Mucosa of stomach (tissue), 1 donor: ENCODE data around the gene NEGR1.

Experiments
- H3K27me3 ChIP-seq: one replicate; pipeline ENCODE4 v1.7.0; 2013; ENCODE audit warnings: mild to moderate bottlenecking, low read length; ENCODE audit not compliant: control insufficient read depth, insufficient read depth
- H3K36me3 ChIP-seq: one replicate; pipeline ENCODE4 v1.7.0; 2013; ENCODE audit warnings: low read length; ENCODE audit not compliant: control insufficient read depth, insufficient read depth
- H3K4me1 ChIP-seq: one replicate; pipeline ENCODE4 v1.7.0; 2013; ENCODE audit warnings: mild to moderate bottlenecking, low read length; ENCODE audit not compliant: control insufficient read depth, insufficient read depth
- H3K4me3 ChIP-seq: one replicate; pipeline ENCODE4 v1.7.0; 2013; ENCODE audit warnings: low read length
- H3K9ac ChIP-seq: one replicate; pipeline ENCODE4 v1.7.0; 2013; ENCODE audit warnings: mild to moderate bottlenecking, low read length, moderate library complexity
- H3K9me3 ChIP-seq: one replicate; pipeline ENCODE4 v1.7.0; 2013; ENCODE audit warnings: mild to moderate bottlenecking, low read length, moderate library complexity; ENCODE audit not compliant: control insufficient read depth
- donor health status: Pancreatic carcinoma.

NEGR1 gene

DNA sequence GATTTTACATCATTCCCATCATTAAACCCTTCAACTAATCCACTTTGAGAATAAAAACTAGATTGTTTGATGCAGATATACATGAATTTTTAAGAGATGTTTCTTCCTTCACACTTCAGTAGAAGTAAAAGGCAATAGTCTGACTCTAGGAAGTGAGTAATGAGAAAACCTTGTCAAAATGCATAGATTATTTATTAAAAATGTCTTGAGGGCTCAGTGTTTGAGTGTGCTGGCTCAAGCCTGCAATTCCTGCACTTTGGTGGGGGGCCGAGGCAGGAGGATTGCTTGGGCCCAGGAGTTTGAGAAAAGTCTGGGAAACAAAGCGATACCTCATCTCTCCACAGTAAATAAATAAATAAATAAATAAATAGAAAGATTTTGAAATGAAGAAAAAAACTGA, 177.1 kb downstream of the NEGR1 start:
- no peaks in the 10 kb centered on the region for H3K9me3 ChIP-seq
- H3K4me3 ChIP-seq = no peak overlapping the region
- no peaks in the 10 kb centered on the region for H3K4me1 ChIP-seq
- no peaks in the 10 kb centered on the region for H3K27me3 ChIP-seq
- no peaks in the 10 kb centered on the region for H3K36me3 ChIP-seq
- no peak overlapping the region for H3K9ac ChIP-seq

- no peaks in the 10 kb centered on the region for H3K9me3 ChIP-seq
- no peak overlapping the region for H3K4me3 ChIP-seq
- no peaks in the 10 kb centered on the region for H3K27me3 ChIP-seq
- no peaks in the 10 kb centered on the region for H3K36me3 ChIP-seq
- H3K9ac ChIP-seq = no peak overlapping the region
- no peaks in the 10 kb centered on the region for H3K4me1 ChIP-seq
Observed at GRCh38 chr1:72101840-72102632, 180.3 kb downstream of the NEGR1 start.

DNA sequence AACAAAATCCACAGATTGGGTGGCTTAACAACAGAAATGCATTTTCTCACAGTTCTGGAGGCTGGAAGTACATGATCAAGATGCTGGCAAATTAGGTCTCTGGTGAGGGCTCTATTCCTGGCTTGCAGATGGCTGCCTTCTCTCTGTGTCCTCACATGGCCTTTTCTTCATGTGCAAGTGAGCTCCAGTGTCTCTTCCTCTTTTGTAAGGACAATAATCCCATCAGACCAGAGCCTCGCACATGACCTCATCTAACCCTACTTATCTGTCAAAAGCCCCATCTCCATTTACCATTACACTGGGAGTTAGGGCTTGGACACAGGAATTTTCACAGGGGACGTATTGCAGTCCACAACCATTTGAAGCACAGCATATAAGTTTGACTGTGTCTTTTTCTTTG, 181.6 kb downstream of the NEGR1 start:
- Histone ChIP-seq H3K4me3 (no peak overlapping the region), H3K27me3 (no peaks in the 10 kb centered on the region), H3K4me1 (no peaks in the 10 kb centered on the region), H3K36me3 (no peaks in the 10 kb centered on the region), H3K9ac (no peak overlapping the region), H3K9me3 (no peaks in the 10 kb centered on the region)

- H3K27me3 ChIP-seq = no peaks in the 10 kb centered on the region
- no peak overlapping the region for H3K4me3 ChIP-seq
- no peaks in the 10 kb centered on the region for H3K9me3 ChIP-seq
- H3K36me3 ChIP-seq = no peaks in the 10 kb centered on the region
- H3K9ac ChIP-seq = no peak overlapping the region
- no peaks in the 10 kb centered on the region for H3K4me1 ChIP-seq
Observed at GRCh38 chr1:72097851-72098570, 184.3 kb downstream of the NEGR1 start.

DNA sequence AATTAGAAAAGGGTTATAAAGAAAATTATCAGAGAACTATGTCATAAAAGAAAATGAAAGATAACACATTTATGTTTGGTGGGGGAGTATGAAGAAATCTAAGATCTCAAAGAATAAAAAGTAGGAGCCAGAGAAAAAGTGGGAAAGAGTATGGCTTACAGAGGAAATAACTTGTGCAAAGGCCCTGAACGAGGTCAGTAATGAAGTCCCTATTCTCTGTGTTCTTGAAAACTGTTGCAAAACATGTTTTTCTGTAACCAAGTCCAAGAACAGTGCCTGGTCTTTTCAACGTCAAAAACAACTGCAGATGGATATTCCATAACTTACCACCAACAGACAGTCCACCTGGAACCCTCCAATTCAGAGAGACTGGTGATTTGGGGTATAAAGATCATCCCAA, 188.1 kb downstream of the NEGR1 start:
- H3K27me3 ChIP-seq = no peaks in the 10 kb centered on the region
- no peaks in the 10 kb centered on the region for H3K36me3 ChIP-seq
- H3K9me3 ChIP-seq = no peaks in the 10 kb centered on the region
- H3K9ac ChIP-seq = no peak overlapping the region
- no peaks in the 10 kb centered on the region for H3K4me1 ChIP-seq
- H3K4me3 ChIP-seq = no peak overlapping the region

- Histone ChIP-seq H3K36me3 (no peaks in the 10 kb centered on the region), H3K4me1 (no peaks in the 10 kb centered on the region), H3K4me3 (no peak overlapping the region)
Observed at GRCh38 chr1:72086394-72086793, 195.9 kb downstream of the NEGR1 start.

DNA sequence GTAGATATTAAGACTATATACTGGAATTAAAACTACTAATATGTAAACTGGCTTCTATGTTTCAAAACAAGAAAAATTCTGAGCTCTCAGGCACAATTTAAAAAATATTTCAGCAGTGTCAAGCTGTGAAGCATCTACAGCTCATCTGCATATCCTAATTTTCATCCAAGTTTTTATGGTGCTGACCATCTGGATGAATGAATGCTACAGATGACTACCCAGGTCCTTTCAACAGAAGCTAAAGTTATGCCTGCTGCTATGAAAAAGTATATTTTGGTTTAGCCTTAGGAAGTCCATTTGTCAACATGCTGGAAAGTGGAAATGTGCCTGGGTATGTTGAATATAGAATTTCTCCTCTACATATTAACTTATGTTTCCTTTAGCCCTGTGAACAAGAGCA, 206.9 kb downstream of the NEGR1 start:
- Histone ChIP-seq H3K36me3 (no peaks in the 10 kb centered on the region), H3K27me3 (no peaks in the 10 kb centered on the region), H3K9ac (no peak overlapping the region), H3K4me1 (no peaks in the 10 kb centered on the region), H3K4me3 (no peak overlapping the region), H3K9me3 (no peaks in the 10 kb centered on the region)

More at GRCh38 chr1:72086394-72086793, 195.9 kb downstream of the NEGR1 start:
- Histone ChIP-seq H3K27me3 (no peaks in the 10 kb centered on the region), H3K9me3 (no peaks in the 10 kb centered on the region), H3K9ac (no peak overlapping the region)

DNA sequence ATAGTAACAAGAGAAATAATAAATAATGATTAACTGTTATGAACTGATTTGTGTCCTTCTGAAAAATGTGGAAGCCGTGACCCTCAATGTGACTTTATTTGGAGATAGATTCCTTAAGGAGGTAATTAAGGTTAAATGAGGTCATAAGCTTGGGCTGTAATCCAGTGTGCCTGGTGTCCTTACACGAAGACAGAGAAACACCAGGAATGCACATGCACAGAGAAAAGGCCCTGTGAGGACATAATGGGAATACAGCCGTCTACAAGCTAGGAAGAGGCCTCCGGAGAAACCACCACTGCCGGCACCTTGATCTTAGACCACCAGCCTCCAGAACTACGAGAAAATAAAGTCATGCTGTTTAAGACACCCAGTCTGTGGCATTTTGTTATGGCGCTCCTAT, 215.9 kb downstream of the NEGR1 start:
- H3K4me3 ChIP-seq = no peak overlapping the region
- H3K27me3 ChIP-seq = no peaks in the 10 kb centered on the region
- H3K36me3 ChIP-seq = no peaks in the 10 kb centered on the region
- no peak overlapping the region for H3K9ac ChIP-seq
- no peaks in the 10 kb centered on the region for H3K9me3 ChIP-seq
- no peaks in the 10 kb centered on the region for H3K4me1 ChIP-seq

- no peak overlapping the region for H3K4me3 ChIP-seq
Observed at GRCh38 chr1:72064196-72065075, 217.9 kb downstream of the NEGR1 start.

GRCh38 chr1:72063364-72064044, 218.8 kb downstream of the NEGR1 start:
- no peak overlapping the region for H3K4me3 ChIP-seq
- no peaks in the 10 kb centered on the region for H3K36me3 ChIP-seq
- H3K27me3 ChIP-seq = no peaks in the 10 kb centered on the region
- H3K4me1 ChIP-seq = no peaks in the 10 kb centered on the region
- no peaks in the 10 kb centered on the region for H3K9me3 ChIP-seq
- H3K9ac ChIP-seq = no peak overlapping the region

More at GRCh38 chr1:72064196-72065075, 217.9 kb downstream of the NEGR1 start:
- no peaks in the 10 kb centered on the region for H3K4me1 ChIP-seq
- no peak overlapping the region for H3K9ac ChIP-seq
- no peaks in the 10 kb centered on the region for H3K36me3 ChIP-seq
- H3K27me3 ChIP-seq = no peaks in the 10 kb centered on the region
- no peaks in the 10 kb centered on the region for H3K9me3 ChIP-seq

DNA sequence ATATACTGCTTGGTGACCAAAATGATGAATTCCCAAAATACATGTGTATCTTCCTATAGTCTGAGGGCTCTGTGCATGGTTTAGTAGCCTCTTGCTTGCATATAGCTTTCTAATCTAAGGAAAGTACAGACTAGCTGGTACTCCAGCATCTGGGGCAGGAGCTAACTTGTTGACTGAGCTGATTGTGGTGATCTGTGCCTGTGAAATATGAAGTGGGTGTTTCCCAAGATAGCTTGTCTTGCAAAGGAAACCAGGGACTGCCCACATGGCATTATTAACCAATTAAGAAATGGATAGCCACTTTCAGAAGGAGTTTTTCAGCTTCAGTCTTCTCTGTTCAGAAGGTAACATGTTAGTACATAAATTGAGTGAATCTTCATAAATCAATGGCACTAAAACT, 219.8 kb downstream of the NEGR1 start:
- Histone ChIP-seq H3K4me1 (no peaks in the 10 kb centered on the region), H3K4me3 (no peak overlapping the region), H3K9me3 (no peaks in the 10 kb centered on the region), H3K36me3 (no peaks in the 10 kb centered on the region), H3K9ac (no peak overlapping the region), H3K27me3 (no peaks in the 10 kb centered on the region)
